Naive thymus-derived CD8-positive, alpha-beta T cell (primary cell): ENCODE data around the gene KDM3B. TPM values are rescaled to one million over a fixed set of nuclear protein-coding genes. Genes with fewer than 3 reads are reported as not detected.
A peak's percentile ranks its signal among the peaks of the same experiment; 100 is the strongest.

Experiments used
- ATAC-seq, 2 donors: fragments of 150-1000 bp; cut with Tn5 transposase in 1 of 2; sonication (Bioruptor Pico), chemical (Tn5 transposase) in 1 of 2; 1 replicate in 1 of 2; 2 replicates in 1 of 2; pipeline ENCODE4 v1.10.0; 2021; ENCODE audit warnings: mild to moderate bottlenecking in 2 of 2, moderate library complexity in 2 of 2
- POLR2A ChIA-PET: fragments of 350-600 bp; sonication (Branson Sonifier 250); formaldehyde crosslinking; loops from one replicate; lab custom pipeline; 2021; ENCODE audit warnings: antibody characterized with exemption; lab: Charles Lee
- DNase-seq, 10 donors: peaks; one replicate each; pipeline versions ENCODE4 v3.0.0 to v3.0.0-alpha.2; 2020 to 2022
- H3K27ac Mint-ChIP-seq, 10 donors: one replicate each; pipeline ENCODE4 v1.8.0; 2020 to 2022; ENCODE audit warnings: mild to moderate bottlenecking in 10 of 10, mixed read lengths in 10 of 10, moderate library complexity in 4 of 10, inconsistent platforms in 1 of 10
- H3K27me3 Mint-ChIP-seq, 5 donors: one replicate each; pipeline ENCODE4 v1.8.0; 2021 to 2022; ENCODE audit warnings: mixed read lengths in 5 of 5
- H3K36me3 Mint-ChIP-seq, 3 donors: one replicate each; pipeline ENCODE4 v1.8.0; 2020 to 2022; ENCODE audit warnings: mixed read lengths in 3 of 3, mild to moderate bottlenecking in 2 of 3, inconsistent platforms in 1 of 3
- H3K4me1 Mint-ChIP-seq, 4 donors: one replicate each; pipeline ENCODE4 v1.8.0; 2021 to 2022; ENCODE audit warnings: mixed read lengths in 4 of 4
- H3K4me3 Mint-ChIP-seq, 10 donors: one replicate each; pipeline ENCODE4 v1.8.0; 2020 to 2022; ENCODE audit warnings: mild to moderate bottlenecking in 10 of 10, mixed read lengths in 10 of 10, moderate library complexity in 6 of 10, inconsistent platforms in 1 of 10
- H3K9me3 Mint-ChIP-seq, 9 donors: one replicate each; pipeline ENCODE4 v1.8.0; 2020 to 2022; ENCODE audit warnings: mixed read lengths in 9 of 9, mild to moderate bottlenecking in 3 of 9, inconsistent platforms in 1 of 9, moderate library complexity in 1 of 9
- polyA plus RNA-seq, 3 donors: library from polyadenylated mRNA; unstranded; fragments of 300-500 nt; fragmentation: Illumina TruSeq; gene quantifications; one replicate each; pipeline ENCODE4 v1.2.3, GENCODE V29; 2021
- total RNA-seq, 8 experiments: library from RNA in 2 of 8; stranded (reverse) in 2 of 8; gene quantifications; one replicate each; pipeline ENCODE4 v1.2.3 and lab custom pipeline; 2021 to 2026

KDM3B gene
- total and polyA plus RNA-seq, 5 experiments from 2014 or later, result 6.9 to 97.5 (median 12.3) TPM

GRCh38 chr5:138464388-138465260 lies 112.1 kb downstream of the KDM3B start:
- POLR2A ChIA-PET, result interaction anchor here (0.6 to 3.4 kb wide), 17 partner anchors 9 to 1937 kb away, joined by 3 to 21 read pairs (median 8); partner anchors contain the start of genes ANKHD1, ETF1, FAM53C and HSPA9
- H3K27ac Mint-ChIP-seq, result peak overlapping the region; percentile 60 to 97 (median 95)
- no peaks in the 10 kb centered on the region for H3K27me3 Mint-ChIP-seq

GRCh38 chr5:138465261-138466124 lies 113.0 kb downstream of the KDM3B start, which contains the start of gene EGR1:
Gene EGR1, plus strand, starts transcription at chr5:138465479. Its CDS starts 283 bp downstream, at chr5:138465762.
- POLR2A ChIA-PET, result interaction anchor here (0.6 to 3.4 kb wide), 18 partner anchors 8 to 1936 kb away, joined by 3 to 21 read pairs (median 5); partner anchors contain the start of genes ANKHD1, ETF1, FAM53C and HSPA9
- peaks cover 0 to 21% (median 6%) of the 10 kb centered on the region in 3 donors for H3K36me3 Mint-ChIP-seq
- DNase-seq (peak in 9 of 10 donors; percentile 82 to 98 (median 94)), ATAC-seq (peak; percentile 64 to 69)
- peak within 1 kb of the TSS; percentile 84 to 95 (median 90) for H3K4me3 Mint-ChIP-seq
- H3K27me3 Mint-ChIP-seq, result no peaks in the 10 kb centered on the region
- no peaks in the 10 kb centered on the region for H3K9me3 Mint-ChIP-seq
- peak within 1 kb of the TSS; percentile 60 to 97 (median 95) for H3K27ac Mint-ChIP-seq
- H3K4me1 Mint-ChIP-seq, result peaks cover 27 to 39% (median 34%) of the 10 kb centered on the region in 4 donors

More at GRCh38 chr5:138464388-138465260, 112.1 kb downstream of the KDM3B start:
- peak; percentile 85 to 100 (median 96) for DNase-seq
- ATAC-seq, result peak; percentile 68 to 74
- Mint-ChIP-seq H3K9me3 (no peaks in the 10 kb centered on the region), H3K4me3 (peak overlapping the region; percentile 84 to 95 (median 90)), H3K36me3 (peaks cover 0 to 21% (median 6%) of the 10 kb centered on the region in 3 donors), H3K4me1 (peaks cover 30 to 48% (median 43%) of the 10 kb centered on the region in 4 donors)

GRCh38 chr5:138466125-138466899 lies 113.8 kb downstream of the KDM3B start:
- H3K4me3 Mint-ChIP-seq, result peak overlapping the region; percentile 82 to 92 (median 86)
- ATAC-seq (no peak), DNase-seq (peak in 5 of 10 donors; percentile 17 to 47 (median 29))
- POLR2A ChIA-PET, result interaction anchor here (0.6 to 3.4 kb wide), 12 partner anchors 17 to 1935 kb away, joined by 3 to 21 read pairs (median 8); partner anchors contain the start of genes ANKHD1, ETF1 and KDM3B
- H3K27me3 Mint-ChIP-seq, result no peaks in the 10 kb centered on the region
- H3K4me1 Mint-ChIP-seq, result peaks cover 20 to 33% (median 27%) of the 10 kb centered on the region in 4 donors
- H3K27ac Mint-ChIP-seq, result peak overlapping the region in 9 of 10 donors; percentile 23 to 88 (median 83)
- no peaks in the 10 kb centered on the region for H3K9me3 Mint-ChIP-seq
- peaks cover 0 to 21% (median 6%) of the 10 kb centered on the region in 3 donors for H3K36me3 Mint-ChIP-seq

GRCh38 chr5:138466900-138467710 lies 114.6 kb downstream of the KDM3B start:
- Mint-ChIP-seq H3K4me1 (peaks cover 19 to 30% (median 26%) of the 10 kb centered on the region in 4 donors), H3K36me3 (peaks cover 0 to 21% (median 6%) of the 10 kb centered on the region in 3 donors), H3K9me3 (no peaks in the 10 kb centered on the region), H3K27ac (peak overlapping the region in 9 of 10 donors; percentile 16 to 87 (median 74)), H3K4me3 (peak overlapping the region; percentile 82 to 92 (median 86)), H3K27me3 (no peaks in the 10 kb centered on the region)
- DNase-seq (peak in 2 of 10 donors; percentile 35 to 63), ATAC-seq (no peak)
- POLR2A ChIA-PET, result interaction anchor here (0.6 to 3.4 kb wide), 5 partner anchors 18 to 76 kb away, joined by 4 to 21 read pairs (median 15); partner anchors contain the start of gene ETF1

- H3K4me3 Mint-ChIP-seq, result peak overlapping the region; percentile 82 to 92 (median 86)
- DNase-seq, result peak in 2 of 10 donors; percentile 26 to 47
- no peak for ATAC-seq
- H3K27ac Mint-ChIP-seq, result peak overlapping the region in 6 of 10 donors; percentile 16 to 87 (median 64)
- peaks cover 19 to 30% (median 26%) of the 10 kb centered on the region in 4 donors for H3K4me1 Mint-ChIP-seq
- no peaks in the 10 kb centered on the region for H3K9me3 Mint-ChIP-seq
- POLR2A ChIA-PET, result no interaction called here
- peaks cover 0 to 21% (median 6%) of the 10 kb centered on the region in 3 donors for H3K36me3 Mint-ChIP-seq
- H3K27me3 Mint-ChIP-seq, result no peaks in the 10 kb centered on the region
Measured at GRCh38 chr5:138467711-138468132, 115.2 kb downstream of the KDM3B start.

GRCh38 chr5:138468133-138468965 lies 115.9 kb downstream of the KDM3B start:
- Mint-ChIP-seq H3K4me1 (peaks cover 19 to 28% (median 25%) of the 10 kb centered on the region in 4 donors), H3K4me3 (peak overlapping the region; percentile 51 to 92 (median 85))

GRCh38 chr5:138468966-138469539 lies 116.6 kb downstream of the KDM3B start:
- Mint-ChIP-seq H3K9me3 (no peaks in the 10 kb centered on the region), H3K4me3 (peak overlapping the region in 3 of 10 donors; percentile 34 to 86 (median 57)), H3K36me3 (peaks cover 0 to 21% (median 6%) of the 10 kb centered on the region in 3 donors), H3K27ac (peak overlapping the region in 4 of 10 donors; percentile 4 to 80 (median 31)), H3K27me3 (no peaks in the 10 kb centered on the region), H3K4me1 (peaks cover 19 to 24% (median 24%) of the 10 kb centered on the region in 4 donors)
- no peak for DNase-seq
- POLR2A ChIA-PET, result no interaction called here
- no peak for ATAC-seq

More at GRCh38 chr5:138468133-138468965, 115.9 kb downstream of the KDM3B start:
- Mint-ChIP-seq H3K9me3 (no peaks in the 10 kb centered on the region), H3K36me3 (peaks cover 0 to 21% (median 6%) of the 10 kb centered on the region in 3 donors), H3K27me3 (no peaks in the 10 kb centered on the region), H3K27ac (peak overlapping the region in 7 of 10 donors; percentile 1 to 87 (median 26))
- POLR2A ChIA-PET, result no interaction called here
- ATAC-seq, result no peak
- peak in 2 of 10 donors; percentile 26 to 45 for DNase-seq

- no peak for ATAC-seq
- no peaks in the 10 kb centered on the region for H3K27me3 Mint-ChIP-seq
- no peaks in the 10 kb centered on the region for H3K9me3 Mint-ChIP-seq
- POLR2A ChIA-PET, result no interaction called here
- DNase-seq, result peak in 3 of 10 donors; percentile 22 to 57 (median 34)
- peak overlapping the region in 4 of 10 donors; percentile 1 to 80 (median 20) for H3K27ac Mint-ChIP-seq
- peaks cover 19 to 24% (median 24%) of the 10 kb centered on the region in 4 donors for H3K4me1 Mint-ChIP-seq
- no peak overlapping the region for H3K4me3 Mint-ChIP-seq
- H3K36me3 Mint-ChIP-seq, result peaks cover 0 to 21% (median 6%) of the 10 kb centered on the region in 3 donors
Measured at GRCh38 chr5:138469540-138470321, 117.2 kb downstream of the KDM3B start.
